Mammary epithelial cell (primary cell): ENCODE data around the gene PCDHA1.

Experiments
- EZH2 ChIP-seq: IDR thresholded peaks from 2 replicates; pipeline ENCODE4 v1.6.1; 2012; ENCODE audit warnings: low read length, inconsistent platforms, borderline replicate concordance
- TF ChIP-seq, protein P1 (sequence below), 2 donors: IDR thresholded peaks in 1 of 2; conservative IDR thresholded peaks in 1 of 2; 2 replicates each; pipeline ENCODE4 v1.5.1; 2011 to 2012; ENCODE audit warnings: inconsistent platforms in 2 of 2, low read length in 2 of 2, mild to moderate bottlenecking in 2 of 2, control low read depth in 1 of 2, low read depth in 1 of 2; ENCODE audit not compliant: insufficient read depth in 1 of 2; ENCODE audit errors: extremely low read depth in 1 of 2

DNA sequence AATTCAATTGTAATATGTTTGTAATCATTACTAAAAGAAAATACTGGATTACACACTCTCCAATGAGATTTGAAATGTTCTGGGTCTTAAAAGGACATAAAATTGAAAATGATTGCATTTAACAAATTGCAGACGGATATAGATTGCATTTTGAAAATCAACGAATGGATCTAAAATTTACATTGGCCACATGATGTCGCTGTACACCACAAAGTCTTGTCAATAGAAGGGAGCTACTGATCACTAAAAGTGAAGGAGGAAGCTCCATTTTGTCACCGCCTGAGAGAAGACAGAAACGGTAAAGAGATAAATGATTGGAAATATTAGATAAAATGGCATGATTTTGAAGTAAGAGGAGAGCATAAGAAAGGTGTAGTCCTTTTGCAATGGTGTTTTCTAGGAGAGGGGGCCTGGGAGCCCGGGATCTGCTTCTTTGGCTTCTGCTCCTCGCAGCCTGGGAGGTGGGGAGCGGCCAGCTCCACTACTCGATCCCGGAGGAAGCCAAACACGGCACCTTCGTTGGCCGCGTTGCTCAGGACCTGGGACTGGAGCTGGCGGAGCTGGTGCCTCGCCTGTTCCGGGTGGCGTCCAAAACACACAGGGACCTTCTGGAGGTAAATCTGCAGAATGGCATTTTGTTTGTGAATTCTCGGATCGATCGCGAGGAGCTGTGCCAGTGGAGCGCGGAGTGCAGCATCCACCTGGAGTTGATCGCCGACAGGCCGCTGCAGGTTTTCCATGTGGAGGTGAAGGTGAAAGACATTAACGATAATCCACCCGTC is at the start of gene PCDHA1:
- TF ChIP-seq, protein P1, sequence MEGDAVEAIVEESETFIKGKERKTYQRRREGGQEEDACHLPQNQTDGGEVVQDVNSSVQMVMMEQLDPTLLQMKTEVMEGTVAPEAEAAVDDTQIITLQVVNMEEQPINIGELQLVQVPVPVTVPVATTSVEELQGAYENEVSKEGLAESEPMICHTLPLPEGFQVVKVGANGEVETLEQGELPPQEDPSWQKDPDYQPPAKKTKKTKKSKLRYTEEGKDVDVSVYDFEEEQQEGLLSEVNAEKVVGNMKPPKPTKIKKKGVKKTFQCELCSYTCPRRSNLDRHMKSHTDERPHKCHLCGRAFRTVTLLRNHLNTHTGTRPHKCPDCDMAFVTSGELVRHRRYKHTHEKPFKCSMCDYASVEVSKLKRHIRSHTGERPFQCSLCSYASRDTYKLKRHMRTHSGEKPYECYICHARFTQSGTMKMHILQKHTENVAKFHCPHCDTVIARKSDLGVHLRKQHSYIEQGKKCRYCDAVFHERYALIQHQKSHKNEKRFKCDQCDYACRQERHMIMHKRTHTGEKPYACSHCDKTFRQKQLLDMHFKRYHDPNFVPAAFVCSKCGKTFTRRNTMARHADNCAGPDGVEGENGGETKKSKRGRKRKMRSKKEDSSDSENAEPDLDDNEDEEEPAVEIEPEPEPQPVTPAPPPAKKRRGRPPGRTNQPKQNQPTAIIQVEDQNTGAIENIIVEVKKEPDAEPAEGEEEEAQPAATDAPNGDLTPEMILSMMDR (conservative IDR thresholded peaks at IDR 0.05 in 1 of 2, IDR thresholded peaks at IDR 0.05 in 1 of 2; ENCODE audit: extremely low read depth in 1 of 2, insufficient read depth in 1 of 2, low read depth in 1 of 2, low read length in 2 of 2) = peak in 1 of 2 donors; percentile 1
- no peak for TF ChIP-seq EZH2
